H9 (cell line): Measurements from ENCODE around the gene GRID2. TPM values are rescaled to one million over a fixed set of nuclear protein-coding genes. Genes with fewer than 3 reads are reported as not detected.

Experiments used
- DNase-seq: peaks from one replicate; pipeline ENCODE4 v3.0.0-alpha.2; 2017
- H2AFZ ChIP-seq: one replicate; pipeline ENCODE4 v1.6.1; 2013; ENCODE audit warnings: mild to moderate bottlenecking, low read length, control low read depth, moderate library complexity
- H2AK5ac ChIP-seq: 2 replicates; pipeline ENCODE4 v1.6.1; 2013; ENCODE audit warnings: low read length, control low read depth, mixed read lengths; ENCODE audit not compliant: insufficient read length
- H2BK120ac ChIP-seq: one replicate; pipeline ENCODE4 v1.6.1; 2013; ENCODE audit warnings: low read depth, mild to moderate bottlenecking, low read length, control low read depth, inconsistent platforms; ENCODE audit not compliant: poor library complexity, severe bottlenecking
- H2BK12ac ChIP-seq: 2 replicates; pipeline ENCODE4 v1.6.1; 2013; ENCODE audit warnings: low read length, control low read depth, mixed read lengths, low read depth; ENCODE audit not compliant: insufficient read length
- H2BK15ac ChIP-seq: 2 replicates; pipeline ENCODE4 v1.6.1; 2013; ENCODE audit warnings: low read depth, low read length, control low read depth
- H2BK20ac ChIP-seq: one replicate; pipeline ENCODE4 v1.6.1; 2013; ENCODE audit warnings: low read depth, mild to moderate bottlenecking, low read length, control low read depth, inconsistent platforms; ENCODE audit not compliant: poor library complexity, severe bottlenecking
- H2BK5ac ChIP-seq: 2 replicates; pipeline ENCODE4 v1.6.1; 2013; ENCODE audit warnings: low read length, control low read depth, mixed read lengths; ENCODE audit not compliant: insufficient read length
- H3K14ac ChIP-seq: 2 replicates; pipeline ENCODE4 v1.6.1; 2013; ENCODE audit warnings: low read length, control low read depth; ENCODE audit not compliant: insufficient read depth
- H3K18ac ChIP-seq: 2 replicates; pipeline ENCODE4 v1.6.1; 2013; ENCODE audit warnings: low read depth, mild to moderate bottlenecking, mixed read lengths, low read length, control low read depth; ENCODE audit not compliant: insufficient read length
- H3K23ac ChIP-seq: 2 replicates; pipeline ENCODE4 v1.6.1; 2013; ENCODE audit warnings: low read length, control low read depth, mixed read lengths, low read depth; ENCODE audit not compliant: insufficient read length
- H3K23me2 ChIP-seq: 2 replicates; pipeline ENCODE4 v1.6.1; 2013; ENCODE audit warnings: low read depth, mild to moderate bottlenecking, mixed read lengths, low read length, control low read depth; ENCODE audit not compliant: insufficient read length, poor library complexity, severe bottlenecking
- H3K27ac ChIP-seq: 2 replicates; pipeline ENCODE4 v1.5.1; 2013; ENCODE audit warnings: low read length, control low read depth, mixed read lengths, low read depth; ENCODE audit not compliant: insufficient read length
- H3K27me3 ChIP-seq: 2 replicates; pipeline ENCODE4 v1.6.1; 2013; ENCODE audit warnings: low read length, control low read depth, inconsistent platforms; ENCODE audit not compliant: insufficient read depth
- H3K4ac ChIP-seq: 2 replicates; pipeline ENCODE4 v1.6.1; 2013; ENCODE audit warnings: low read depth, mild to moderate bottlenecking, control low read depth, inconsistent platforms, low read length, moderate library complexity
- H3K4me1 ChIP-seq: 2 replicates; pipeline ENCODE4 v1.6.1; 2013; ENCODE audit warnings: low read length, control low read depth, inconsistent platforms; ENCODE audit not compliant: insufficient read depth
- H3K4me2 ChIP-seq: 2 replicates; pipeline ENCODE4 v1.6.1; 2013; ENCODE audit warnings: low read length, control low read depth, mixed read lengths; ENCODE audit not compliant: insufficient read length, insufficient read depth
- H3K56ac ChIP-seq: 2 replicates; pipeline ENCODE4 v1.6.1; 2013; ENCODE audit warnings: low read depth, mild to moderate bottlenecking, mixed read lengths, low read length, control low read depth; ENCODE audit not compliant: insufficient read length
- H3K79me1 ChIP-seq: 2 replicates; pipeline ENCODE4 v1.6.1; 2013; ENCODE audit warnings: low read depth, mild to moderate bottlenecking, moderate library complexity, low read length, control low read depth, inconsistent platforms; ENCODE audit not compliant: insufficient read depth, poor library complexity, severe bottlenecking
- H3K79me2 ChIP-seq: 2 replicates; pipeline ENCODE4 v1.6.1; 2013; ENCODE audit warnings: low read length, control low read depth, inconsistent platforms; ENCODE audit not compliant: insufficient read depth
- H3K9ac ChIP-seq: 2 replicates; pipeline ENCODE4 v1.6.1; 2013; ENCODE audit warnings: low read length, control low read depth, mixed read lengths; ENCODE audit not compliant: insufficient read length; ENCODE audit errors: extremely low read depth
- H3K9me3 ChIP-seq: one replicate; pipeline ENCODE4 v1.6.1; 2013; ENCODE audit warnings: low read depth, low read length, inconsistent platforms; ENCODE audit not compliant: control insufficient read depth
- H3T11ph ChIP-seq: one replicate; pipeline ENCODE4 v1.6.1; 2013; ENCODE audit warnings: mild to moderate bottlenecking, low read length, control low read depth, inconsistent platforms
- H4K20me1 ChIP-seq: one replicate; pipeline ENCODE4 v1.6.1; 2013; ENCODE audit not compliant: control insufficient read depth, insufficient read length, insufficient read depth
- H4K5ac ChIP-seq: 2 replicates; pipeline ENCODE4 v1.6.1; 2013; ENCODE audit warnings: low read depth, mild to moderate bottlenecking, mixed read lengths, low read length, control low read depth; ENCODE audit not compliant: insufficient read length
- H4K8ac ChIP-seq: replicated peaks from 2 replicates; pipeline ENCODE4 v1.6.1; 2013; ENCODE audit warnings: low read length, control low read depth, mixed read lengths, low read depth; ENCODE audit not compliant: insufficient read length
- H4K91ac ChIP-seq: 2 replicates; pipeline ENCODE4 v1.6.1; 2013; ENCODE audit warnings: low read depth, mild to moderate bottlenecking, moderate library complexity, mixed read lengths, low read length, control low read depth; ENCODE audit not compliant: insufficient read length
- H3K27ac Mint-ChIP-seq, 3 experiments: 2 replicates in 2 of 3; 3 replicates in 1 of 3; pipeline ENCODE4 v1.8.0; 2020 to 2021; ENCODE audit warnings: mixed read lengths in 3 of 3, mild to moderate bottlenecking in 1 of 3, moderate library complexity in 1 of 3
- H3K27me3 Mint-ChIP-seq: 2 replicates; pipeline ENCODE4 v1.8.0; 2021; ENCODE audit warnings: low read depth, mild to moderate bottlenecking, moderate library complexity, mixed read lengths
- H3K36me3 Mint-ChIP-seq, 3 experiments: 2 replicates in 2 of 3; 3 replicates in 1 of 3; pipeline ENCODE4 v1.8.0; 2020 to 2021; ENCODE audit warnings: low read depth in 3 of 3, mixed read lengths in 3 of 3; ENCODE audit not compliant: insufficient read depth in 1 of 3
- H3K4me1 Mint-ChIP-seq, 2 experiments: 2 replicates each; pipeline ENCODE4 v1.8.0; 2020; ENCODE audit warnings: mixed read lengths in 2 of 2
- H3K4me3 Mint-ChIP-seq, 2 experiments: 2 replicates in 1 of 2; 3 replicates in 1 of 2; pipeline ENCODE4 v1.8.0; 2020 to 2021; ENCODE audit warnings: mild to moderate bottlenecking in 2 of 2, mixed read lengths in 2 of 2, moderate library complexity in 1 of 2
- H3K9me3 Mint-ChIP-seq, 2 experiments: 2 replicates in 1 of 2; 3 replicates in 1 of 2; pipeline ENCODE4 v1.8.0; 2020; ENCODE audit warnings: mild to moderate bottlenecking in 2 of 2, mixed read lengths in 2 of 2, moderate library complexity in 1 of 2
- CTCF ChIP-seq: fragments of 200-600 bp; sonication (generic); conservative IDR thresholded peaks from 3 replicates; pipeline ENCODE4 v1.8.0; 2021; ENCODE audit warnings: antibody characterized with exemption, mild to moderate bottlenecking
- WGBS: extraction: QIAGEN DNeasy Blood & Tissue Kit; methylation state at CpG from one replicate; pipeline ENCODE4 v1.1.7; 2013; ENCODE audit warnings: missing lambda C conversion rate, low lambda C conversion rate, mixed read lengths; ENCODE audit not compliant: insufficient read length; ENCODE audit errors: extremely low coverage; 5-methylcytosine and 5-hydroxymethylcytosine counted together
- total RNA-seq: library from RNA; stranded (reverse); gene quantifications from 2 replicates; pipeline ENCODE4 v1.2.1, GENCODE V29; 2021

Gene GRID2
- total RNA-seq, 1 experiment from 2014 or later, result 21.8 TPM

- Histone ChIP-seq H3K23me2 (no peaks in the 10 kb centered on the region), H3K14ac (no peak overlapping the region), H3K9me3 (no peaks in the 10 kb centered on the region), H3K18ac (no peak overlapping the region), H3K79me2 (no peaks in the 10 kb centered on the region), H2BK15ac (no peak overlapping the region), H3K79me1 (no peaks in the 10 kb centered on the region), H4K5ac (no peak overlapping the region), H3K4ac (no peak overlapping the region), H3K9ac (no peak overlapping the region), H4K8ac (no peak overlapping the region), H4K91ac (no peak overlapping the region), H3T11ph (no peak overlapping the region), H2BK120ac (no peak overlapping the region), H3K4me1 (no peaks in the 10 kb centered on the region), H3K23ac (no peak overlapping the region), H2BK12ac (no peak overlapping the region), H3K27ac (no peak overlapping the region), H3K4me2 (no peak overlapping the region), H3K56ac (no peak overlapping the region), H2AK5ac (no peak overlapping the region), H4K20me1 (no peaks in the 10 kb centered on the region), H2BK20ac (no peak overlapping the region), H2AFZ (no peak overlapping the region), H3K27me3 (no peaks in the 10 kb centered on the region), H2BK5ac (no peak overlapping the region)
- no CpG with 5 or more reads among the region's 2 CpGs for whole genome bisulfite sequencing
- DNase-seq, result no peak
- TF ChIP-seq CTCF, result no peak
- Mint-ChIP-seq H3K27ac (no peak overlapping the region; a peak in 1 of 7 replicates), H3K4me3 (no peak overlapping the region), H3K9me3 (no peaks in the 10 kb centered on the region), H3K36me3 (peaks cover 0 to 3% (median 2%) of the 10 kb centered on the region in 3 experiments; a peak in 3 of 7 replicates), H3K4me1 (no peaks in the 10 kb centered on the region; a peak in 1 of 4 replicates), H3K27me3 (no peaks in the 10 kb centered on the region)
Observed at GRCh38 chr4:93217431-93217830, 913.7 kb downstream of the GRID2 start.
